H4 (cell line): ENCODE results near the gene WFS1. TPM values are rescaled to one million over a fixed set of nuclear protein-coding genes. Genes with fewer than 3 reads are reported as not detected.

Experiments
- DNase-seq: peaks from one replicate; pipeline ENCODE4 v3.0.0-alpha.2; 2015; ENCODE audit warnings: low spot score
- total RNA-seq: library from RNA; depleted of rRNA; stranded (reverse); fragments of >200 nt; shearing (Covaris generic); gene quantifications from 2 replicates; pipeline ENCODE4 v1.2.3, GENCODE V29; 2014

Gene WFS1
- total RNA-seq, 1 experiment from 2014 or later = 32.6 TPM

DNA sequence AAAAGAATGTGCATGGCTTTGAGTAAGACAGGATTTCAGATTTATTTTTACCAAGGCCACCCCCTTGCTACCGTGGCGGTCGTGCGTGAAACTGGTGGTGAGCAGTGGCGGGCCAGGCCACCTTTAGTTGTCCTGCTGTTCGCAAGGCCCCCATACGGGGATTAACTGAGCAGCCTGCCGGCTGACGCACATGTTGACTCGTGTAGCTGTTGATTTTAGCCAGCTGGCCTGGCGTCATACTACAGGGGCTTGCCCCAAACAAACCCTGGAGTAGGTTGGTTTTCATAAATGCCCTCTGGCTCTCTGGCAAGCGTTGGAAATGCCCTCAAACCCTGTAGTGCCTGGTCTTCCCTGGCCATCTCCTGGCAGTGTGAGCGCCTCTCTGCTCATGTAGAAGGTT is 28.4 kb downstream of the WFS1 start:
- no peak for DNase-seq

DNA sequence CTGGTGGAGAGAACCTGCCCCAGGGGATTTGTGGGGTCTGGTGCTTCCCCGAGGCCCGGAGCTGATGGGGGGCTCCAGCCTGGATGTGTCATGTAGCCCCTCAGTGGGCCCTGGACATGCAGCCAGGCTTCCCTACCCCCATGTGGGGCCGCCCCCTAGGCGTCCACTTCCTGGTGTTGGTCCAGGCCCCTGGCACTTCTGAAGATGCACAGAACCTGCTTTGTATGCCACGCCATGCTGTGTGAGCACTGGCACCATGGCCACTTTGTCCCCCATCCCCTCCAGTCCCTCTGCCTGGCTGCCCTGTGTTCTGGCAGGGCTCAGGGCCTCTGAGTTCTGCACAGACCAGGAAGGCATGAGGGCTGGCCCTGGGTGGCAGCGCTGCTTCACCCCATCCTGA is 29.2 kb downstream of the WFS1 start:
- no peak for DNase-seq

DNA sequence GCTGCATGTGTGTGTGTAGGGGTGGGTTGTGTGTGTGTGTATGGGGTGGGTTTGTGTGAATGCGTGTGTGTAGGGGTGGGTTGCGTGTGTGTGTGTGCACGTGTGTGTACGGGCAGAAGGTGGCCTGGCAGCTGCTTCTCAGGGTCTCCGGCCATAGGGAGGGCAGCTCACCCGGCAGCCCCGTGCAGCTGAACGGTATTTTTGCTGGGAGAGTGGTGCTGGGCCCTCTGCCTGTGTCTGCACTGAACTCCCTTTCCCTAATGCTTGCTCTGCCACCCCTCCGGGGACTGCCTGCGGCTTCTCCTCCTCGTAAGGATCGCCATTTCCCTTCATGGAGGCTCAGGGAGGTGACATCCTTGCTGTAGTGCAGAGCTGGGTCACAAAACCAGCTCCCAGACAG is 30.2 kb downstream of the WFS1 start:
- DNase-seq = no peak

DNA sequence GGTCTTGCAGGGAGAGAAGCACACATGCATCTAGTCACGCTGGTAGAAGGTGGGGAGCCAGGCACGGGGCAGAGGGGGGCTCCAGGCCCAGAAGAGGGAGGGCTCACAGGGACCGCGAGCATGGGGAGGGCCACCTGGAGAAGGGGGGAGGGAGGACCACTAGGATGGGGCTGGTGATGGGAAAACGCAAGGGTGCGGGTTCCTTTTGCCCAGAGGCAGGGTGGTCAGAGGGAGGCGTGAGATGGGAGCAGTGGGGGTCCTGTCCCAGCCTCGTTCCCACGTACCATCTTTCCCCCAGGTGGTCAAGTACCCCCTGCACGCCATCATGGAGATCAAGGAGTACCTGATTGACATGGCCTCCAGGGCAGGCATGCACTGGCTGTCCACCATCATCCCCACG is 30.7 kb downstream of the WFS1 start:
- no peak for DNase-seq

DNA sequence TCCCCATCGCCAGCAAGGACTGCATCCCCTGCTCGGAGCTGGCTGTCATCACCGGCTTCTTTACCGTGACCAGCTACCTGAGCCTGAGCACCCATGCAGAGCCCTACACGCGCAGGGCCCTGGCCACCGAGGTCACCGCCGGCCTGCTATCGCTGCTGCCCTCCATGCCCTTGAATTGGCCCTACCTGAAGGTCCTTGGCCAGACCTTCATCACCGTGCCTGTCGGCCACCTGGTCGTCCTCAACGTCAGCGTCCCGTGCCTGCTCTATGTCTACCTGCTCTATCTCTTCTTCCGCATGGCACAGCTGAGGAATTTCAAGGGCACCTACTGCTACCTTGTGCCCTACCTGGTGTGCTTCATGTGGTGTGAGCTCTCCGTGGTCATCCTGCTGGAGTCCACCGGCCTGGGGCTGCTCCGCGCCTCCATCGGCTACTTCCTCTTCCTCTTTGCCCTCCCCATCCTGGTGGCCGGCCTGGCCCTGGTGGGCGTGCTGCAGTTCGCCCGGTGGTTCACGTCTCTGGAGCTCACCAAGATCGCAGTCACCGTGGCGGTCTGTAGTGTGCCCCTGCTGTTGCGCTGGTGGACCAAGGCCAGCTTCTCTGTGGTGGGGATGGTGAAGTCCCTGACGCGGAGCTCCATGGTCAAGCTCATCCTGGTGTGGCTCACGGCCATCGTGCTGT is 31.5 kb downstream of the WFS1 start:
- no peak for DNase-seq

DNA sequence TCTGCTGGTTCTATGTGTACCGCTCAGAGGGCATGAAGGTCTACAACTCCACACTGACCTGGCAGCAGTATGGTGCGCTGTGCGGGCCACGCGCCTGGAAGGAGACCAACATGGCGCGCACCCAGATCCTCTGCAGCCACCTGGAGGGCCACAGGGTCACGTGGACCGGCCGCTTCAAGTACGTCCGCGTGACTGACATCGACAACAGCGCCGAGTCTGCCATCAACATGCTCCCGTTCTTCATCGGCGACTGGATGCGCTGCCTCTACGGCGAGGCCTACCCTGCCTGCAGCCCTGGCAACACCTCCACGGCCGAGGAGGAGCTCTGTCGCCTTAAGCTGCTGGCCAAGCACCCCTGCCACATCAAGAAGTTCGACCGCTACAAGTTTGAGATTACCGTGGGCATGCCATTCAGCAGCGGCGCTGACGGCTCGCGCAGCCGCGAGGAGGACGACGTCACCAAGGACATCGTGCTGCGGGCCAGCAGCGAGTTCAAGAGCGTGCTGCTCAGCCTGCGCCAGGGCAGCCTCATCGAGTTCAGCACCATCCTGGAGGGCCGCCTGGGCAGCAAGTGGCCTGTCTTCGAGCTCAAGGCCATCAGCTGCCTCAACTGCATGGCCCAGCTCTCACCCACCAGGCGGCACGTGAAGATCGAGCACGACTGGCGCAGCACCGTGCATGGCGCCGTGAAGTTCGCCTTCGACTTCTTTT is 32.2 kb downstream of the WFS1 start:
- no peak for DNase-seq

DNA sequence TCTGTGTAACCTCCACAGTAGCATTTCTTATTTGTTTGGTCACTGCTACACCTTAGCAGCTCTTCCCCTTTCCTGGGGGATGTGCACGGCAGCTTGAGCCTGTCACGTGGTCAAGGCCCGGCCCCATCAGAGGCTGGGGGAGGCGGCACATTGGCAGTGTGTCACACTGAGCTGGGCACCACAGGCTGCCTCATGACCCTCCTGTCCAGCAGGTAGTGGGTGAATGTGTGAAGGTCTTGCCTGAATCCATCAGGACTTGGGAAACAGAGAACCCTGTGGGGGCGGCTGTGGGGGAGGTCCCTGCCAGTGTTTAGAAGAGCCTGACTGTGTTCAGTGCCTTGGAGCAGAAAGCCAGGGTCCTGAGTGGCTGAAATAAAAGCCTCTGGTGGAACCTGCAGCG is 33.2 kb downstream of the WFS1 start:
- DNase-seq = no peak

DNA sequence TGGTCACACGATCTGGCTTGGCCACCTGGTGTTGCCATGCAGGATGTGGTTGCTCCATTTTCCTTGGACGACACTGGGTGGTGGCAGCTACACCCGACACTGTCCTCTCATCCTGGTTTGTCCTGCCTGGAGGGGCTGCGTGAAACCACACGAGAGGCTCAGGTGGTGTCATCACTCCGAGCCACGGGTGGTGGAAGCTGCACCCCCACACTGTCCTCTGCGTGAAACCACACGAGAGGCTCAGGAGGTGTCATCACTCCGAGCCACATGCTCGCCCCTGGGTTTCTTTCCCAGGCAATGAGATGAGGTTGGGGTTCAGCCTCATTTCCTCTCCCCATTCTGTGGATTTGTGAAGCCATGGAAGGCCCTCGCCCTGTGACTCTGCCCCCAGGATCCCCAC is 34.3 kb downstream of the WFS1 start:
- DNase-seq = no peak

DNA sequence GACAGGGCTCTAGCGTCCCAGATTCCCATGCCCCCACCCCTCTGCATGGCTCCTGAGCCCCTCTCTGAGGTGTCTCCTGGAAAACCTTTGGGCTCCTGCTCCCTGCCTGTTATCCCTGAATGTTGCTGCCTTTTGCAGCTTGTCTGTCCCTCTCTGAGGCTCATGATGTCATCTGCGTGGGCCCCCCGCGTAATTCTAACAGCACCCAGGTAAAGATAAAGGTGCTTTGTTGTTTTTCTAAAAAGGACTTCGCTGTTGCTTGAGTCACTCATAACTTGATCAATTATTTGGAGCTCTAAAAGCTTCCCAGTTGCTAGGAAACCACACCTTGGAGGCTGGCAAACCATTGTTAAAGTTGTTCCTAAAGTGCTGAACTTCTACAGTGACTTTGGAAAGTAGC is 36.6 kb downstream of the WFS1 start:
- no peak for DNase-seq

DNA sequence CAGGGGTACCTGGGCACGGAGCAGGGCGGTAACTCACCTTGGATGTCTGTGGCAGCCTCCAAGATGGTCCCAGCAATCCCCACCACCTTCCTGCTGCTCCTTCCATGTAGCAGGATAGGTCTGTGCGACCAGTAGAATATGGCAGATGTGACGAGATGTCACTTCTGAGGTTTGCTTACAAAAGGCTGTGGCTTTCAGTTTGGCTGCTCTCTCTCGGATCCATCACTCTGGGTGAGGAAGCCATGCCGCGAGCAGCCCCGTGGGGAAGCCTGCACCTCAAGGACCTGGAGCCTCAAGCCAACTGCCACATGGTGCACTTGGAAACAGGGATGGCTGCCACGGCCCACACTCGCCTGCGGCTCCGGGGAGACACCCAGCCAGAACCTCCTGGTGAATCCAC is 37.6 kb downstream of the WFS1 start:
- no peak for DNase-seq

DNA sequence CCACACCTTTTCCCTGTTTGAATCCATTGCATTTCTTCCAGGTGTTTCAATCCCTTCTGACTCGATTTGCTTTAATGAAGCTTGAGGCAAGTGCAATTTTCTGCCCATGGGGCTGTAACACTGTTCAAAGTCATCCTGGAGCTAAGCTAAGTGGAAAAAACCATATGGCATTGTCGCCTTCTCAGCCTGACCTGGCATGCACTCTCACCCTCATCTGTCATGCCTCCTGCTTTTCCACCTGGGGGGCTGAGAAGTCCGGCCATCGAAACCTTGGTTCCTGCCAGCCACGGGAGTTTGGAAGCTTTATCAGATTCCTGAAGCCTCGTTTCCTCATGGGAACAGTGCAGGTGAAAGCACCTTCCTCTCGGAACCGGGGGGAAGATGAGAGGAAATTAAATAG is 38.2 kb downstream of the WFS1 start:
- DNase-seq = no peak

DNA sequence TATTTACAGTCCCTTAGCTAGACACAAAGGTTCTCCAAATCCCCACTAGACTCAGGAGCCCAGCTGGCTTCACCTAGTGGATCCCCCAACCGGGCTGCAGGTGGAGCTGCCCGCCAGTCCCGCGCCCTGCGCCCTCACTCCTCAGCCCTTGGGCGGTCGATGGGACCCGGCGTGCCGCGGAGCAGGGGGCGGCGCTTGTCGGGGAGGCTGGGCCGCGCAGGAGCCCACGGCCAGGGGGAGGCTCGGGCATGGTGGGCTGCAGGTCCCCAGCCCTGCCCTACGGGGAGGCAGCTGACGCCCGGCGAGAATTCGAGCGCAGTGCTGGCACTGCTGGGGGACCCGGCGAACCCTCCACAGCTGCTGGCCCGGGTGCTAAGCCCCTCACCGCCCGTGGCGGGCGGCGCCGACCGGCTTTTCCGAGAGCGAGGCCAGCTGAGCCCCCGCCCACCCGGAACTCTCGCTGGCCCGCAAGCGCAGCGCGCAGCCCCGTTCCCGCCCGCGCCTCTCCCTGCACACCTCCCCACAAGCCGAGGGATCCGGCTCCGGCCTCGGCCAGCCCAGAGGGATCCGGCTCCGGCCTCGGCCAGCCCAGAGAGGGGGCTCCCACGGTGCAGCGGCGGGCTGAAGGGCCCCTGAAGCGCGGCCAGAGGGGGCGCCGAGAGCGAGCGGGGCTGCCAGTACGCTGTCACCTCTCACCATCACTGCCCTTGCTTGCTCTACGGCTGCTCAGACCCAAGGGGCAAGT is 39.4 kb downstream of the WFS1 start:
- no peak for DNase-seq

DNA sequence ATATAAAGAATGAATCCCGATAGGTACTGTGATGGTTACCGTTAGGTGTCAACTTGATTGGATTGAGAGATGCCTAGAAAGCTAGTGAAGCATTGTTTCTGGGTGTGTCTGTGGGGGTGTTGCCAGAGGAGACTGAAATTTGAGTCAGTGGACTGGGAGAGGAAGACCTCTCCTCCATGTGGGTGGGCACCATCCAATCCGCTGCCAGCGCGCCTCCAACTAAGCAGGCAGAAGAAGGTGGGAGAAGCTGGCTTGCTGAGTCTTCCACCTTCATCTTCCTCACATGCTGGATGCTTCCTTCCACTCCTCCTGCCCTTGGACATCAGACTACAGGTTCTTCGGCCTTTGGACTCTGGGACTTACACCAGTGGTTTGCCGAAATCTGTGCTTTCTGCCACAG is 40.1 kb downstream of the WFS1 start:
- no peak for DNase-seq

DNA sequence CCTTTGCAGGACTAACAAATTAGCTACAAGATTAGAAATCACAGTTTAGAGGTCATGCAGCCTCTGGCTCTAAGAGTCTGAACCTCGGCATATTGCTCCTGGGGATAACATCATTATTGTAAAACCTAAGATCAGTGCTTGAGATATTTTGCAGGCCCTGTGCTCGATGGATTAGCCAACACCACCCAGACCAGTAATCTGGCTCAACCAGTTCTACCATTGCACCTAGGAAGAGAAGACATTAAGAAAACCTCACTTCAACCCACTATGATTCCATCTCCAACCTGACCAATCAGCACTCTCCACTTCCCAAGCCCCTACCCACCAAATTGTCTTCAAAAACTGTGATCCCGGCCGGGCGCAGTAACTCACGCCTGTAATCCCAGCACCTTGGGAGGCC is 43.6 kb downstream of the WFS1 start:
- no peak for DNase-seq

DNA sequence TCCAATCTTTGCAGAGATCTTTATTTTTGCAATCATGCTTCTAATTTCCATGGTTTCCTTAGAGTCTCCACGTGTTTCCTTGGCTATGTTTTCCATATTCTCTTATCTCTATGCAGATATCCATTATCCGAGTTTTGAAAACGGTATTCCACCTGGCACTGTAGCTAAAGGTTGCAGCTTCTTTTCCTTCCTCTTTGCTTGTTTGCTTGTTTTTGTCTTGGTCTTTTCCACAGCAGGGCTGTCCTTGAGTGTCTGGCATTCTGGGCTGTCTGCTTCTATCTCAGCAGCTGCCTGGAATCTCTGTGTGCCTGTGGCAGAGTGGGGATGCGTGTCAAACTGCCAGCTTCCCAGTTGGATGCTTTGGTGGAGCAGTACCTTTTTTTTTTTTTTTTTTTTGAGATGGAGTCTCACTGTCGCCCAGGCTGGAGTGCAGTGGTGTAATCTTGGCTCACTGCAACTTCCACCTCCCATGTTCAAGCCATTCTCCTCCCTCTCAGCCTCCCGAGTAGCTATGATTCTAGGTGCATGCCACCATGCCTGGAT is 46.9 kb downstream of the WFS1 start:
- no peak for DNase-seq

DNA sequence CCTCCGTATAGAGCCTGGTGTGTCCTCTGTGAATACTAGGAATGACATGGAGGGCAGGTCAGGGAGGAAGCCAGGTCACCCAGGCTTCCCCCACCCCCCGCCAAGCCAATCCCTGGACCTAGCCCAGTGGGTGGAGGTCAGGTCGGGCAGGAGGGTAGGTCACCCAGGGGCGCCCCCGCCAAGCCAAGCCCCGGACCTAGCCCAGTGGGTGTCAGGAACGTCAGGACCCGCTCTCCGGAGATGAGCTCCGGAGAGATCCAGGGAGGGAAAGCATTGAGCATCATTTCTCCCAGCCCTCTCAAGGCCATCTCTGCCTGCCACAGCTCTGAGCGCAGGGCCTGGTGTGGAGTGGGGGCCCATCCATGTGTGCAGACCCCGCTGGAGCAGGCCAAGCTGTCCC is 48.6 kb downstream of the WFS1 start:
- DNase-seq = no peak

DNA sequence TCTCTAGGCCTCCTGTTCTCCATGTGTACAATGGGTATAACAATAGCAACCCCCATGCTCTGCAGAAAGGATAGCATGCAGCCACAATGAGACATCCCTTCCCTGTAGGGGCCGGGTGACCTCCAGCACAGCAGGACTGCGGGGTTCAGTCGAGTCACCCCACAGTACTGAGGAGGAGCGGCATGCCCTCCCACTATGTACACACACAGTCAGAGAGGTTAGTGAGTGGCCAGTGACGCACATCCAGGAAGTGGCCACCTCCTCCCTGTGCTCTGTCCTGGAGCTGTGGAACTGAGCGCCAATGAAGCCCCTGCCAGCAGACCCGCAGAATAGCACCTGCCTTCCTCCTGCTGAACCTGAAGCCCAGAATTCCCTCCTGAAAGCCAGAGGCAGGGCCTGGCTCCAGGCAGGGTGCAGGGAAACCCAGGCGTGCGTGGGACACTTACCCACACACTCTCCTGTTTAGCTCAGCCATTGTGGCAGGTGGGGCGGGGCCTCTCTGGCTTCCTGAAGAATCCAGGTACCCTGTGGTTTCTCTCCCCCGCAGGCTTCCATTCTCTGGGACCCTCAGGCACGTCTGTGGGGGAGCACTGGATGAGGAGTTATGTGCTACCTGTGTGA is 50.0 kb downstream of the WFS1 start:
- no peak for DNase-seq

DNA sequence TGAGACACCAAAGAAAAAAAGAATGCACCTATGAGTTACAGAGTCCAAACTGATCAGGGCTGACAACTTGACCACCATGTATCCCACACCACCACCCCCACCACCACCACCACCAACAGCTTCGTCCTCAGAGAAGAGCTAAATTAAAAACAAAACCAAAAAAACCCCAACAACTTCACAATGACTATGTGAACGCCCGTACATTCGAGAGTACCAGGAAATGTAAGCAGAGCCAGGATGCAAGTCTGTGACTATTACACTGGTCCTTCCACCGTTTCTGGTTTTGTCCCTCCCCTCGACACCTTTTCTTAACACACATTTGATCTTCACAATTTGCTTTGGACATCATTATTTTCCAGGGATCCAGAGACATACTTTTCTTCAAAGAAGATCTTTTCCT is 51.0 kb downstream of the WFS1 start:
- DNase-seq = no peak

DNA sequence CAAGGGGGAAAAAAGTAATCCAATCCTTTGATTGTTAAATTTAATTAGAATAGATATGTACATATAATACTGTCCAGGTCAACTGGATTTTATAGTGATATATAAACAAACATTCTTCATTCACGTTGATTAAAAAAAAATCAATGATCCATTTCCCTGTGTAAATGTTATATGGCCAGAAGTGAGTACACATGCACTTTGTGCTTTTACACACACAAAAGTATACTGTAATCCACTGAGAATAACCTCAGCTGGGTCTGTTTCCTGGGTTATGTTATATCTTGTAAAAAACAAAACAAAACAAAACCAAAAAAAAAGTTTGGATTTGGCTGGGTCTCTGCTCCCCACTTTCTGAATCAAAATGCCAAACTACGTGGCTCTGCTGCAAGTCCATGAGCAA is 51.7 kb downstream of the WFS1 start:
- no peak for DNase-seq

DNA sequence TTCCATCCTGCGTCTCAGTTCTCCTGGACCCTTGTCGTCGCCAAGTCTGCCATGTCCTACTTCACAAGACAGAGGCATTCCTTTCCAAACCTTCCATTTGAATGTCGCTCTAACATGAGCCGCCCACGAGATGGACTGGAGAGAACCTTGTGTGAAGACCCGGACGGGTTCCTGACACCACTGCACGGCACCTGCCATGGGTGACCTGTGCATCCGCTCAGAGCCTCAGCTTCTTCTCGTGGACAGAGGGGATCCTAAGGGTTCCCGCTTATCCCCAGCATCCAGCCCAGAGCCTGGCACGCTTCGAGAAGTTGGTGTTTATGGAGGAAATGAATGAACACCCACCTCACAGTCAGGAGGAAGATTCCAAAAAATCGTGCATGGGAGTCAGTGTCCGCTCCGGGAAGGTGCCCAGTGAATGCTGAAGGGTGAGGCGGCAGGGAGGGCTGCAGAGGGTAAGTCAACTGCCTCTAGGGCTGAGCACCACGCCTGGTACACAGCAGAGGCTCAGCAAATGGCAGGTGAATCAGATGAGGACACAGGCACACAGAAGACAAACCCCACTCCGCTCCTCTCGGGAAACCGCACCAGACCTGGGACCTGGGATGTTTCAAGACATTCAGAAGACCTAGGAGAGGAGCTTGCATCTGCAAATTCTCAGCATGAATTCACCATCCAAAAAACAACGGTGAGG is 52.6 kb downstream of the WFS1 start:
- no peak for DNase-seq

DNA sequence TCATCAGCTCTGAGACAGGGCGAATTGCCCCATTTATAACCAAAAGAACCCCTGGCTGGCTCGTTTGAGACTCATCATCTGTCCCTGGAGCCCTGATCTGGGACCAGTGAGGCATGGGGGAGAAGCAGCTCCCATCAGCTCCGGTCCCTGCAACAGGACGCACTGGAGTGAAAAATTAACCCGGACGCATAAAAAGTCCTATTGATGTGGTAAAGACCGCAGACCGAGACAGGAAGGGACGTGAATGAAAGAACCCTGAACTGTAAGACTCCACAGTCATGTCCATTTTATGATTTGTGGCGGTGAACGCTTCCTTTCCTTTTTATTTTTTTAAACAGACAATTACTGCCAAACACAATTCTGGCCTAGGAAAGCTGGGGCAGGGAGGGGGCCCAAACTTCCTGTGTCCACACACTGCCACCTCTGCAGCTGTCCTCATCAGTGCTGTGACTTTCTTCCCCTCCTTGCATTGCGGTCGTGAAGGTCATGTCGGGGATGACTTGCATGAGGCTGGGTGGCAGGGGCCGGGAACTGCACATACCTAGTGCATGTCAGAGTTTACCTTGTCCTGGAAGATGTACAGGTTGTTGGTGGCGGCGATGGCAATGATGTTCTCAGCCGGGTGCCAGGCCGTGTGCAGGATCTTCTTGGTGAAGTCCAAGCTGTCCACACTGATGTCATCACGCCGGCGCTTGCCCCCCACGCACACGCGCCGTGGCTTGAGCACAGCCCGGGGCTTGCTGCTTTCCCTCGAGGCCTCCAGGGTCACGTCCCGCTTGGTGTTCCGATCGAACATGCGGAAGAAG is 53.3 kb downstream of the WFS1 start:
- DNase-seq = no peak
